H1 (cell line): ENCODE results near the gene IGSF1.

Experiments used
- POLR2A ChIP-seq, 2 experiments: IDR thresholded peaks; 1 replicate in 1 of 2; 2 replicates in 1 of 2; pipeline ENCODE4 v1.6.1; 2011; ENCODE audit warnings: low read depth in 2 of 2, low read length in 2 of 2, mild to moderate bottlenecking in 2 of 2; ENCODE audit errors: control extremely low read depth in 1 of 2
- RAD21 ChIP-seq, 2 experiments: IDR thresholded peaks in 1 of 2; conservative IDR thresholded peaks in 1 of 2; 2 replicates each; pipeline ENCODE4 v1.6.1; 2011; ENCODE audit warnings: low read depth in 2 of 2, low read length in 2 of 2, improper control_type of control experiment in 1 of 2, inconsistent platforms in 1 of 2, mild to moderate bottlenecking in 1 of 2, moderate library complexity in 1 of 2
- RXRA ChIP-seq: IDR thresholded peaks from 2 replicates; pipeline ENCODE4 v1.6.1; 2011; ENCODE audit warnings: low read depth, mild to moderate bottlenecking, low read length, moderate library complexity; ENCODE audit not compliant: insufficient read depth
- TAF1 ChIP-seq: IDR thresholded peaks from 2 replicates; pipeline ENCODE4 v1.6.1; 2011; ENCODE audit warnings: mild to moderate bottlenecking, low read depth, low read length
- TF ChIP-seq, protein P1 (sequence below), 3 experiments: IDR thresholded peaks; 1 replicate in 2 of 3; 2 replicates in 1 of 3; pipeline versions ENCODE4 v1.5.1 to v1.6.1; 2011; ENCODE audit warnings: low read length in 3 of 3, mild to moderate bottlenecking in 3 of 3, inconsistent platforms in 2 of 3, low read depth in 1 of 3, moderate library complexity in 1 of 3; ENCODE audit not compliant: insufficient read depth in 1 of 3; ENCODE audit errors: control extremely low read depth in 1 of 3

DNA sequence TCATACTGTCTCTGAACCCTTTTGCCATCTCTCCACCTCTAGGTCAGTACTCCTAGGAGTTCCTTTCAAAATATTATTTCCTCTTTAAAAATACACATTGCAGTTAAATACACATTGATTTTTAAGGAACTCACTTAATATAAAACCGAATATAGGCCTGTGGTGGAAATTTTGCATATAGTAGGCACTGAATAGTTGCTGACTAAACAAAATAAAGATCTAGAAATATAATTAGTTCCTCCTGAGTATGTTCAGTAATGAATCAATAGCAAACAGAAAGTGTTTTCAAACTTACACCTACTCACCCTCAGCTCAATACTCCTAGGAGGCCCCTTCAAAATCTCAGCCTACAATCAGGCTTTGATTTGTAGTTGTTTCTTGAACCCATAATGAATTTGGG lies 61.5 kb downstream of the IGSF1 start:
- TF ChIP-seq, protein P1, sequence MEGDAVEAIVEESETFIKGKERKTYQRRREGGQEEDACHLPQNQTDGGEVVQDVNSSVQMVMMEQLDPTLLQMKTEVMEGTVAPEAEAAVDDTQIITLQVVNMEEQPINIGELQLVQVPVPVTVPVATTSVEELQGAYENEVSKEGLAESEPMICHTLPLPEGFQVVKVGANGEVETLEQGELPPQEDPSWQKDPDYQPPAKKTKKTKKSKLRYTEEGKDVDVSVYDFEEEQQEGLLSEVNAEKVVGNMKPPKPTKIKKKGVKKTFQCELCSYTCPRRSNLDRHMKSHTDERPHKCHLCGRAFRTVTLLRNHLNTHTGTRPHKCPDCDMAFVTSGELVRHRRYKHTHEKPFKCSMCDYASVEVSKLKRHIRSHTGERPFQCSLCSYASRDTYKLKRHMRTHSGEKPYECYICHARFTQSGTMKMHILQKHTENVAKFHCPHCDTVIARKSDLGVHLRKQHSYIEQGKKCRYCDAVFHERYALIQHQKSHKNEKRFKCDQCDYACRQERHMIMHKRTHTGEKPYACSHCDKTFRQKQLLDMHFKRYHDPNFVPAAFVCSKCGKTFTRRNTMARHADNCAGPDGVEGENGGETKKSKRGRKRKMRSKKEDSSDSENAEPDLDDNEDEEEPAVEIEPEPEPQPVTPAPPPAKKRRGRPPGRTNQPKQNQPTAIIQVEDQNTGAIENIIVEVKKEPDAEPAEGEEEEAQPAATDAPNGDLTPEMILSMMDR (IDR thresholded peaks at IDR 0.05; ENCODE audit: control extremely low read depth in 1 of 3, insufficient read depth in 1 of 3, low read depth in 1 of 3, low read length in 3 of 3) = no peak
- TF ChIP-seq TAF1 (no peak), RAD21 (IDR thresholded peaks at IDR 0.05 in 1 of 2, conservative IDR thresholded peaks at IDR 0.05 in 1 of 2; ENCODE audit: low read depth in 2 of 2, low read length in 2 of 2) (no peak), RXRA (no peak), POLR2A (IDR thresholded peaks at IDR 0.05; ENCODE audit: control extremely low read depth in 1 of 2, low read depth in 2 of 2, low read length in 2 of 2) (no peak)
